HepG2 (cell line): ENCODE data around the gene GRHL3. TPM values are rescaled to one million over a fixed set of nuclear protein-coding genes. Genes with fewer than 3 reads are reported as not detected.

Experiments used
- ATAC-seq: fragments of 200-7000 bp; cut with Tn5 transposase; 3 replicates; pipeline ENCODE4 v1.9.1; 2020; ENCODE audit warnings: mild to moderate bottlenecking, moderate library complexity
- BruUV-seq: library from RNA; stranded (reverse); fragments of 400-500 nt; replicated peaks from 2 replicates; lab custom pipeline; 2021; lab: Mats Ljungman, UMichigan
- CTCF ChIA-PET: fragments of 300-600 bp; formaldehyde crosslinking; extraction: SDS; loops from one replicate; lab custom pipeline; 2021; ENCODE audit warnings: low total read pairs, inconsistent platforms, low intra/inter-chr PET ratio; lab: Yijun Ruan, JAX
- POLR2A ChIA-PET: fragments of 350-600 bp; sonication (Branson Sonifier 250); formaldehyde crosslinking; loops from one replicate; lab custom pipeline; 2020; ENCODE audit warnings: antibody characterized with exemption, inconsistent platforms; lab: Yijun Ruan, JAX
- DNase-seq: peaks from one replicate; pipeline ENCODE4 v3.0.0-alpha.2; 2015; ENCODE audit warnings: low spot score
- FAIRE-seq: peaks from 3 replicates; lab custom pipeline; 2011; peaks lifted over from hg19 to GRCh38; lab: Jason Lieb, UNC
- H2AFZ ChIP-seq: one replicate; pipeline ENCODE4 v1.6.1; 2011; ENCODE audit warnings: low read length, inconsistent platforms
- H3K27ac ChIP-seq: fragments of 300-600 bp; 3 replicates; pipeline ENCODE4 v1.8.0; 2011; ENCODE audit warnings: mixed run types, mild to moderate bottlenecking, mixed read lengths, low read length, inconsistent platforms; ENCODE audit not compliant: insufficient read depth; ENCODE audit errors: extremely low read length
- H3K27me3 ChIP-seq, 2 experiments: fragments of 200-600 bp in 1 of 2; 2 replicates in 1 of 2; 3 replicates in 1 of 2; pipeline versions ENCODE4 v1.6.0 to v1.8.0; 2011; ENCODE audit warnings: low read length in 2 of 2, mild to moderate bottlenecking in 2 of 2, moderate library complexity in 2 of 2, inconsistent platforms in 1 of 2; ENCODE audit not compliant: insufficient read depth in 2 of 2, control insufficient read depth in 1 of 2
- H3K36me3 ChIP-seq, 2 experiments: fragments of 200-600 bp in 1 of 2; replicated peaks in 1 of 2; 2 replicates in 1 of 2; 3 replicates in 1 of 2; pipeline versions ENCODE4 v1.5.1 to v1.8.0; 2011; ENCODE audit warnings: low read length in 2 of 2, inconsistent platforms in 1 of 2; ENCODE audit not compliant: insufficient read depth in 2 of 2, control insufficient read depth in 1 of 2
- H3K4me1 ChIP-seq: 2 replicates; pipeline ENCODE4 v1.5.1; 2012; ENCODE audit warnings: low read length, inconsistent platforms; ENCODE audit not compliant: insufficient read depth
- H3K4me2 ChIP-seq: 2 replicates; pipeline ENCODE4 v1.6.0; 2011; ENCODE audit warnings: low read depth, low read length, inconsistent platforms
- H3K4me3 ChIP-seq, 3 experiments: fragments of 200-600 bp in 1 of 3; sonication (generic), shearing (Covaris generic) in 1 of 3; replicated peaks in 1 of 3; 2 replicates each; pipeline ENCODE4 v1.5.1; 2011 to 2016; ENCODE audit warnings: low read length in 3 of 3, inconsistent platforms in 2 of 3, low read depth in 2 of 3, mild to moderate bottlenecking in 2 of 3, control low read depth in 1 of 3, mixed read lengths in 1 of 3; ENCODE audit not compliant: insufficient read depth in 1 of 3
- H3K79me2 ChIP-seq: one replicate; pipeline ENCODE4 v1.6.1; 2011; ENCODE audit warnings: low read length, inconsistent platforms; ENCODE audit not compliant: insufficient read depth
- H3K9ac ChIP-seq: 2 replicates; pipeline ENCODE4 v1.6.0; 2011; ENCODE audit warnings: mild to moderate bottlenecking, low read depth, low read length, inconsistent platforms; ENCODE audit not compliant: insufficient read depth
- H3K9me3 ChIP-seq: 2 replicates; pipeline ENCODE4 v1.5.1; 2012; ENCODE audit warnings: mild to moderate bottlenecking, low read length
- H4K20me1 ChIP-seq: 2 replicates; pipeline ENCODE4 v1.6.0; 2011; ENCODE audit warnings: inconsistent platforms, mild to moderate bottlenecking, low read length, moderate library complexity; ENCODE audit not compliant: insufficient read depth
- EP300 ChIP-seq, 3 experiments: sonication (generic) in 1 of 3; formaldehyde crosslinking in 1 of 3; IDR thresholded peaks; 2 replicates each; pipeline versions ENCODE4 v1.5.1 to v1.6.1; 2011 to 2020; ENCODE audit warnings: low read depth in 2 of 3, low read length in 2 of 3, borderline replicate concordance in 1 of 3, improper control_type of control experiment in 1 of 3, mild to moderate bottlenecking in 1 of 3, missing genetic modification reagents in 1 of 3, moderate library complexity in 1 of 3
- NFKBIZ ChIP-seq: IDR thresholded peaks from 2 replicates; pipeline ENCODE4 v1.6.1; 2018; ENCODE audit warnings: missing genetic modification reagents, missing compliant biosample characterization
- YEATS2 ChIP-seq: sonication (generic); formaldehyde crosslinking; IDR thresholded peaks from 2 replicates; pipeline ENCODE4 v1.4.0; 2020; ENCODE audit warnings: missing genetic modification reagents, borderline replicate concordance
- ZNF224 ChIP-seq: sonication (generic); formaldehyde crosslinking; IDR thresholded peaks from 2 replicates; pipeline ENCODE4 v1.5.0; 2020; ENCODE audit warnings: mild to moderate bottlenecking, missing genetic modification reagents
- WGBS: methylation state at CpG from one replicate; pipeline ENCODE4 v1.1.6; 2017; ENCODE audit warnings: low lambda C conversion rate; 5-methylcytosine and 5-hydroxymethylcytosine counted together
- in situ Hi-C: cut with HindIII; loops from 2 replicates; pipeline ENCODE4 v1.10.0; 2017; ENCODE audit warnings: low pct_unique_long_range_greater_than_20kb; ENCODE audit not compliant: extremely low pct_ligation_motif_present
- intact Hi-C: fragments of 100-400 bp; cut with micrococcal nuclease; formaldehyde crosslinking; loops from one replicate; pipeline ENCODE4 v1.10.0; 2022; ENCODE audit not compliant: unreplicated experiment
- polyA plus RNA-seq, 8 experiments: library from polyadenylated mRNA; depleted of rRNA in 3 of 8; stranded (reverse) in 7 of 8; unstranded in 1 of 8; fragments of >200 nt; fragmentation: Illumina TruSeq in 4 of 8; extraction: Trizol in 4 of 8; gene quantifications; 2 replicates each; pipeline versions ENCODE4 v1.2.1 to v1.2.3, GENCODE V29; 2011 to 2016; ENCODE audit warnings: low read depth in 4 of 8, missing spikeins in 1 of 8, mixed read lengths in 1 of 8; ENCODE audit not compliant: insufficient read depth in 1 of 8
- total RNA-seq, 5 experiments: library from RNA; depleted of rRNA; stranded (reverse); fragments of >200 nt; fragmentation: Illumina TruSeq; extraction: Trizol; gene quantifications; 2 replicates each; pipeline ENCODE4 v1.2.3, GENCODE V29; 2016; ENCODE audit warnings: low read depth in 1 of 5
- TF ChIP-seq, protein P1 (sequence below): sonication (generic); formaldehyde crosslinking; IDR thresholded peaks from 2 replicates; pipeline ENCODE4 v1.5.0; 2020; ENCODE audit warnings: missing genetic modification reagents
- TF ChIP-seq, protein P2 (sequence below): sonication (generic); formaldehyde crosslinking; IDR thresholded peaks from 2 replicates; pipeline ENCODE4 v1.4.0; 2020; ENCODE audit warnings: missing genetic modification reagents

Gene GRHL3
- total and polyA plus RNA-seq, 2 of the 13 experiments (the other 11 are each of a cell fraction or from before 2014, with no cell fraction given): not detected

DNA sequence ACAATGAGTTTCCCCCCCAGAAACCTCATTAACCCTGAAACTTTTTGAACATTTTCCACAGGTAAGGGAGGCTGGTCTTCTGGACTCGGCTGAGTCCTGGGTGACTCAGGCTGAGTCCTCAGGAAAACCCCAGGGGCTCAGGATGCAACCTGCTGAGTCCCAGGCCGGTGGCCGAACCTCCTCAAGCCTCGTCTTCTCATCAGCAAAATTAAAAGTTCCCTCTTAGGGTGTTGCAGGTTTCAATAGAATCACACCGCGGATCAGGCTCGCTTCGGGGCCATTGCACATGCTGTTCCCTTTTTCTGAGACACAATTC is 35.0 kb upstream of the GRHL3 start (continued):
- TF ChIP-seq, protein P1, sequence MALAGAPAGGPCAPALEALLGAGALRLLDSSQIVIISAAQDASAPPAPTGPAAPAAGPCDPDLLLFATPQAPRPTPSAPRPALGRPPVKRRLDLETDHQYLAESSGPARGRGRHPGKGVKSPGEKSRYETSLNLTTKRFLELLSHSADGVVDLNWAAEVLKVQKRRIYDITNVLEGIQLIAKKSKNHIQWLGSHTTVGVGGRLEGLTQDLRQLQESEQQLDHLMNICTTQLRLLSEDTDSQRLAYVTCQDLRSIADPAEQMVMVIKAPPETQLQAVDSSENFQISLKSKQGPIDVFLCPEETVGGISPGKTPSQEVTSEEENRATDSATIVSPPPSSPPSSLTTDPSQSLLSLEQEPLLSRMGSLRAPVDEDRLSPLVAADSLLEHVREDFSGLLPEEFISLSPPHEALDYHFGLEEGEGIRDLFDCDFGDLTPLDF (CRISPR knock-in tag): no peak
- TF ChIP-seq, protein P2, sequence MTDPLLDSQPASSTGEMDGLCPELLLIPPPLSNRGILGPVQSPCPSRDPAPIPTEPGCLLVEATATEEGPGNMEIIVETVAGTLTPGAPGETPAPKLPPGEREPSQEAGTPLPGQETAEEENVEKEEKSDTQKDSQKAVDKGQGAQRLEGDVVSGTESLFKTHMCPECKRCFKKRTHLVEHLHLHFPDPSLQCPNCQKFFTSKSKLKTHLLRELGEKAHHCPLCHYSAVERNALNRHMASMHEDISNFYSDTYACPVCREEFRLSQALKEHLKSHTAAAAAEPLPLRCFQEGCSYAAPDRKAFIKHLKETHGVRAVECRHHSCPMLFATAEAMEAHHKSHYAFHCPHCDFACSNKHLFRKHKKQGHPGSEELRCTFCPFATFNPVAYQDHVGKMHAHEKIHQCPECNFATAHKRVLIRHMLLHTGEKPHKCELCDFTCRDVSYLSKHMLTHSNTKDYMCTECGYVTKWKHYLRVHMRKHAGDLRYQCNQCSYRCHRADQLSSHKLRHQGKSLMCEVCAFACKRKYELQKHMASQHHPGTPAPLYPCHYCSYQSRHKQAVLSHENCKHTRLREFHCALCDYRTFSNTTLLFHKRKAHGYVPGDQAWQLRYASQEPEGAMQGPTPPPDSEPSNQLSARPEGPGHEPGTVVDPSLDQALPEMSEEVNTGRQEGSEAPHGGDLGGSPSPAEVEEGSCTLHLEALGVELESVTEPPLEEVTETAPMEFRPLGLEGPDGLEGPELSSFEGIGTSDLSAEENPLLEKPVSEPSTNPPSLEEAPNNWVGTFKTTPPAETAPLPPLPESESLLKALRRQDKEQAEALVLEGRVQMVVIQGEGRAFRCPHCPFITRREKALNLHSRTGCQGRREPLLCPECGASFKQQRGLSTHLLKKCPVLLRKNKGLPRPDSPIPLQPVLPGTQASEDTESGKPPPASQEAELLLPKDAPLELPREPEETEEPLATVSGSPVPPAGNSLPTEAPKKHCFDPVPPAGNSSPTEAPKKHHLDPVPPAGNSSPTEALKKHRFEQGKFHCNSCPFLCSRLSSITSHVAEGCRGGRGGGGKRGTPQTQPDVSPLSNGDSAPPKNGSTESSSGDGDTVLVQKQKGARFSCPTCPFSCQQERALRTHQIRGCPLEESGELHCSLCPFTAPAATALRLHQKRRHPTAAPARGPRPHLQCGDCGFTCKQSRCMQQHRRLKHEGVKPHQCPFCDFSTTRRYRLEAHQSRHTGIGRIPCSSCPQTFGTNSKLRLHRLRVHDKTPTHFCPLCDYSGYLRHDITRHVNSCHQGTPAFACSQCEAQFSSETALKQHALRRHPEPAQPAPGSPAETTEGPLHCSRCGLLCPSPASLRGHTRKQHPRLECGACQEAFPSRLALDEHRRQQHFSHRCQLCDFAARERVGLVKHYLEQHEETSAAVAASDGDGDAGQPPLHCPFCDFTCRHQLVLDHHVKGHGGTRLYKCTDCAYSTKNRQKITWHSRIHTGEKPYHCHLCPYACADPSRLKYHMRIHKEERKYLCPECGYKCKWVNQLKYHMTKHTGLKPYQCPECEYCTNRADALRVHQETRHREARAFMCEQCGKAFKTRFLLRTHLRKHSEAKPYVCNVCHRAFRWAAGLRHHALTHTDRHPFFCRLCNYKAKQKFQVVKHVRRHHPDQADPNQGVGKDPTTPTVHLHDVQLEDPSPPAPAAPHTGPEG (CRISPR knock-in tag): no peak
- TF ChIP-seq YEATS2 (CRISPR knock-in tag) (no peak), ZNF224 (CRISPR knock-in tag) (no peak)

DNA sequence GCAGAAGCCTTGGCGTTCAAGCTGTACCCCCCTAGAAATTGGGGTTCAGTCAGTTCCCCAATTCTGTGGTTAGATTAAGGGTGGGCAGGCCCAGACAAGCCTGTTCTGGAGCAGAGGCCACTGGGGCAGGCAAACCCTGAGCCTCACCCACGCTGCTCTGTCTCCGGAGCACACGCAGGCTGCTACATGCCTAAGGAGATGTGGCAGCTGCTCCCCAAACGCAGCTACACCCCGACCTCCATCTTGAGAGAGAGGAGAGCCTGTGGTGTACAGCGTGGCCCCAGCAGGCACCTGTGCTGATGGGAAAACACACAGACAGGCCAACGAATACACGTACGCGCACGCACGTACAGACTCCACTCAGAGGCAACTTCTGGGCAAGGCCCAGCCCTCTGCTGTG is 33.9 kb upstream of the GRHL3 start:
- in situ Hi-C loops: no loop called here
- Histone ChIP-seq H3K79me2 (no peaks in the 10 kb centered on the region), H3K4me3 (no peak overlapping the region)
- TF ChIP-seq EP300 (IDR thresholded peaks at IDR 0.05; ENCODE audit: low read depth in 2 of 2, low read length in 2 of 2) (no peak), EP300 (CRISPR knock-in tag; IDR thresholded peaks at IDR 0.05; ENCODE audit: borderline replicate concordance) (no peak), NFKBIZ (CRISPR knock-in tag) (no peak)
- TF ChIP-seq, all 625 proteins: peak for 0
- H3K36me3 ChIP-seq: no peaks in the 10 kb centered on the region
- peaks cover 6% of the 10 kb centered on the region for H3K4me1 ChIP-seq
- FAIRE-seq: no peak
- no peak for ATAC-seq
- H3K27ac ChIP-seq: no peak overlapping the region
- H3K9ac ChIP-seq: no peak overlapping the region
- peaks cover 0 to 19% of the 10 kb centered on the region in 2 experiments; a peak in 2 of 5 replicates for H3K27me3 ChIP-seq
- POLR2A ChIA-PET: no interaction called here
- DNase-seq: no peak
- 76% methylated on average over 5 of the region's 13 CpGs for WGBS
- no peaks in the 10 kb centered on the region for H4K20me1 ChIP-seq
- no TSS peak for BruUV-seq
- CTCF ChIA-PET: no interaction called here
- H2AFZ ChIP-seq: no peak overlapping the region
- intact Hi-C loops: no loop called here
- H3K4me2 ChIP-seq: no peak overlapping the region
- no peaks in the 10 kb centered on the region for H3K9me3 ChIP-seq
